HEK293T (cell line): Measurements from ENCODE around the gene LAMTOR4.

Experiments used
- ARNT ChIP-seq: fragments of 450-650 bp; IDR thresholded peaks from 2 replicates; pipeline ENCODE4 v1.6.1; 2017; ENCODE audit warnings: mild to moderate bottlenecking
- BHLHE40 ChIP-seq: fragments of 450-650 bp; IDR thresholded peaks from 2 replicates; pipeline ENCODE4 v1.6.1; 2016; ENCODE audit warnings: mild to moderate bottlenecking, moderate library complexity, borderline replicate concordance
- FOXA1 ChIP-seq: fragments of 450-650 bp; IDR thresholded peaks from 2 replicates; pipeline ENCODE4 v1.6.1; 2016; ENCODE audit warnings: mild to moderate bottlenecking
- FOXM1 ChIP-seq: fragments of 450-650 bp; IDR thresholded peaks from 2 replicates; pipeline ENCODE4 v1.6.1; 2017; ENCODE audit warnings: mild to moderate bottlenecking, borderline replicate concordance
- SUZ12 ChIP-seq: fragments of 450-650 bp; IDR thresholded peaks from 2 replicates; pipeline ENCODE4 v1.6.1; 2016; ENCODE audit warnings: mild to moderate bottlenecking
- ZNF384 ChIP-seq: fragments of 450-650 bp; IDR thresholded peaks from 2 replicates; pipeline ENCODE4 v1.6.1; 2016

- TF ChIP-seq FOXM1 (no peak), FOXA1 (no peak), SUZ12 (no peak), ZNF384 (no peak), ARNT (no peak), BHLHE40 (no peak)
These were observed 16.0 kb upstream of the LAMTOR4 start for GRCh38 chr7:100132697-100133151.
